ENCODE results near the gene TNFAIP8. TPM values are rescaled to one million over a fixed set of nuclear protein-coding genes. Genes with fewer than 3 reads are reported as not detected.

Gene TNFAIP8
- total RNA-seq, 1 experiment from 2014 or later = 24.1 TPM

- Mint-ChIP-seq H3K36me3 (no peaks in the 10 kb centered on the region), H3K9me3 (no peaks in the 10 kb centered on the region), H3K4me1 (0 out of 2 replicates have a peak, but pooled peaks cover 7% of the 10 kb centered on the region), H3K4me3 (no peak overlapping the region), H3K27ac (no peak overlapping the region), H3K27me3 (ENCODE audit: low read depth) (no peaks in the 10 kb centered on the region)
- CTCF ChIA-PET = interaction anchor here (0.7 to 1.3 kb wide), 3 partner anchors 290 to 437 kb away, joined by 3 read pairs; no protein-coding TSS in a partner anchor
- DNase-seq (ENCODE audit: low spot score) (no peak), ATAC-seq (no peak)
- POLR2A ChIA-PET = no interaction called here
- TF ChIP-seq CREB1 (CRISPR knock-in tag; IDR thresholded peaks at IDR 0.05) (no peak), ZNF121 (CRISPR knock-in tag; IDR thresholded peaks at IDR 0.05) (no peak), TEAD4 (CRISPR knock-in tag; IDR thresholded peaks at IDR 0.05) (no peak), PREB (CRISPR knock-in tag; IDR thresholded peaks at IDR 0.05; ENCODE audit: borderline replicate concordance) (no peak)
- TF ChIP-seq, protein P1, sequence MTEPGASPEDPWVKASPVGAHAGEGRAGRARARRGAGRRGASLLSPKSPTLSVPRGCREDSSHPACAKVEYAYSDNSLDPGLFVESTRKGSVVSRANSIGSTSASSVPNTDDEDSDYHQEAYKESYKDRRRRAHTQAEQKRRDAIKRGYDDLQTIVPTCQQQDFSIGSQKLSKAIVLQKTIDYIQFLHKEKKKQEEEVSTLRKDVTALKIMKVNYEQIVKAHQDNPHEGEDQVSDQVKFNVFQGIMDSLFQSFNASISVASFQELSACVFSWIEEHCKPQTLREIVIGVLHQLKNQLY (CRISPR knock-in tag; IDR thresholded peaks at IDR 0.05) = no peak
- TF ChIP-seq, protein P2, sequence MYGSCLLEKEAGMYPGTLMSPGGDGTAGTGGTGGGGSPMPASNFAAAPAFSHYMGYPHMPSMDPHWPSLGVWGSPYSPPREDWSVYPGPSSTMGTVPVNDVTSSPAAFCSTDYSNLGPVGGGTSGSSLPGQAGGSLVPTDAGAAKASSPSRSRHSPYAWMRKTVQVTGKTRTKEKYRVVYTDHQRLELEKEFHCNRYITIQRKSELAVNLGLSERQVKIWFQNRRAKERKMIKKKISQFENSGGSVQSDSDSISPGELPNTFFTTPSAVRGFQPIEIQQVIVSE (CRISPR knock-in tag; IDR thresholded peaks at IDR 0.05; ENCODE audit: borderline replicate concordance) = no peak
Measured at GRCh38 chr5:119311688-119312087, 44.1 kb upstream of the TNFAIP8 start.

DNA sequence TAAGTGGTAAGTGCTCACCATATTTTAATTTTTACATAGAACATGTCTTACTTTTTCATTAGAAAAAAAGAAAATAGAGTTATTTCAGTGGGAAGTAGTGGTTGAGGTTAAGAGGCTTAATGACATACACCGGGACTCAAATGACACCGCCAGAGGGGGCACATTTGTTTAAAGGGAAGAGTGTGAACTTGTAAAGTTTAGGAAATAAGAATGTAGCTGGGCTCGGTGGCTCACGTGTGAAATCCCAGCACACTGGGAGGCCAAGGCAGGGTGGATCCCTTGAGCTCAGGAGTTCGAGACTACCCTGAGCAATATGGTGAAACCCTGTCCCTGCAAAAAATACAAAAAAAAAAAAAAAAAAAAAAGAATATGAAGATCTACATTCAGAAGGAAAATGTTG lies 43.4 kb upstream of the TNFAIP8 start:
- ATAC-seq = no peak
- Mint-ChIP-seq H3K27me3 (ENCODE audit: low read depth) (no peaks in the 10 kb centered on the region), H3K27ac (no peak overlapping the region), H3K4me1 (0 out of 2 replicates have a peak, but pooled peaks cover 7% of the 10 kb centered on the region), H3K36me3 (no peaks in the 10 kb centered on the region), H3K4me3 (no peak overlapping the region), H3K9me3 (no peaks in the 10 kb centered on the region)
- POLR2A ChIA-PET = no interaction called here
- no peak for DNase-seq (ENCODE audit: low spot score)
- CTCF ChIA-PET = interaction anchor here (0.6 to 1.3 kb wide), 3 partner anchors 99 to 291 kb away, joined by 3 to 4 read pairs (median 3); no protein-coding TSS in a partner anchor
- TF ChIP-seq TEAD4 (CRISPR knock-in tag; IDR thresholded peaks at IDR 0.05) (no peak), MAX (CRISPR knock-in tag; IDR thresholded peaks at IDR 0.05) (no peak), ZNF138 (CRISPR knock-in tag; conservative IDR thresholded peaks at IDR 0.05) (no peak), SP1 (CRISPR knock-in tag; conservative IDR thresholded peaks at IDR 0.05) (no peak), CTCF (IDR thresholded peaks at IDR 0.05) (no peak), CREB1 (CRISPR knock-in tag; IDR thresholded peaks at IDR 0.05) (no peak), RORB (CRISPR knock-in tag; IDR thresholded peaks at IDR 0.05) (no peak), E2F1 (CRISPR knock-in tag; IDR thresholded peaks at IDR 0.05) (no peak), ZNF281 (CRISPR knock-in tag; IDR thresholded peaks at IDR 0.05) (no peak), PRRX2 (CRISPR knock-in tag; IDR thresholded peaks at IDR 0.05) (no peak), ZNF317 (CRISPR knock-in tag; IDR thresholded peaks at IDR 0.05; ENCODE audit: borderline replicate concordance, low read depth) (no peak), OVOL2 (CRISPR knock-in tag; IDR thresholded peaks at IDR 0.05; ENCODE audit: borderline replicate concordance) (no peak), JUN (CRISPR knock-in tag; IDR thresholded peaks at IDR 0.05) (no peak)
- TF ChIP-seq, protein P3, sequence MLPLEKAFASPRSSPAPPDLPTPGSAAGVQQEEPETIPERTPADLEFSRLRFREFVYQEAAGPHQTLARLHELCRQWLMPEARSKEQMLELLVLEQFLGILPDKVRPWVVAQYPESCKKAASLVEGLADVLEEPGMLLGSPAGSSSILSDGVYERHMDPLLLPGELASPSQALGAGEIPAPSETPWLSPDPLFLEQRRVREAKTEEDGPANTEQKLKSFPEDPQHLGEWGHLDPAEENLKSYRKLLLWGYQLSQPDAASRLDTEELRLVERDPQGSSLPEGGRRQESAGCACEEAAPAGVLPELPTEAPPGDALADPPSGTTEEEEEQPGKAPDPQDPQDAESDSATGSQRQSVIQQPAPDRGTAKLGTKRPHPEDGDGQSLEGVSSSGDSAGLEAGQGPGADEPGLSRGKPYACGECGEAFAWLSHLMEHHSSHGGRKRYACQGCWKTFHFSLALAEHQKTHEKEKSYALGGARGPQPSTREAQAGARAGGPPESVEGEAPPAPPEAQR (CRISPR knock-in tag; IDR thresholded peaks at IDR 0.05) = no peak
- TF ChIP-seq, protein P4, sequence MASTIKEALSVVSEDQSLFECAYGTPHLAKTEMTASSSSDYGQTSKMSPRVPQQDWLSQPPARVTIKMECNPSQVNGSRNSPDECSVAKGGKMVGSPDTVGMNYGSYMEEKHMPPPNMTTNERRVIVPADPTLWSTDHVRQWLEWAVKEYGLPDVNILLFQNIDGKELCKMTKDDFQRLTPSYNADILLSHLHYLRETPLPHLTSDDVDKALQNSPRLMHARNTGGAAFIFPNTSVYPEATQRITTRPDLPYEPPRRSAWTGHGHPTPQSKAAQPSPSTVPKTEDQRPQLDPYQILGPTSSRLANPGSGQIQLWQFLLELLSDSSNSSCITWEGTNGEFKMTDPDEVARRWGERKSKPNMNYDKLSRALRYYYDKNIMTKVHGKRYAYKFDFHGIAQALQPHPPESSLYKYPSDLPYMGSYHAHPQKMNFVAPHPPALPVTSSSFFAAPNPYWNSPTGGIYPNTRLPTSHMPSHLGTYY (CRISPR knock-in tag; IDR thresholded peaks at IDR 0.05) = no peak
- TF ChIP-seq, protein P5, sequence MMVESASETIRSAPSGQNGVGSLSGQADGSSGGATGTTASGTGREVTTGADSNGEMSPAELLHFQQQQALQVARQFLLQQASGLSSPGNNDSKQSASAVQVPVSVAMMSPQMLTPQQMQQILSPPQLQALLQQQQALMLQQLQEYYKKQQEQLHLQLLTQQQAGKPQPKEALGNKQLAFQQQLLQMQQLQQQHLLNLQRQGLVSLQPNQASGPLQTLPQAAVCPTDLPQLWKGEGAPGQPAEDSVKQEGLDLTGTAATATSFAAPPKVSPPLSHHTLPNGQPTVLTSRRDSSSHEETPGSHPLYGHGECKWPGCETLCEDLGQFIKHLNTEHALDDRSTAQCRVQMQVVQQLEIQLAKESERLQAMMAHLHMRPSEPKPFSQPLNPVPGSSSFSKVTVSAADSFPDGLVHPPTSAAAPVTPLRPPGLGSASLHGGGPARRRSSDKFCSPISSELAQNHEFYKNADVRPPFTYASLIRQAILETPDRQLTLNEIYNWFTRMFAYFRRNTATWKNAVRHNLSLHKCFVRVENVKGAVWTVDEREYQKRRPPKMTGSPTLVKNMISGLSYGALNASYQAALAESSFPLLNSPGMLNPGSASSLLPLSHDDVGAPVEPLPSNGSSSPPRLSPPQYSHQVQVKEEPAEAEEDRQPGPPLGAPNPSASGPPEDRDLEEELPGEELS (CRISPR knock-in tag; IDR thresholded peaks at IDR 0.05) = no peak

All from WTC11 (cell line).